Endothelial cell of umbilical vein (primary cell): ENCODE measurements around the gene SLC25A30.

Source experiments
- CTCF ChIP-seq, 2 donors: IDR thresholded peaks; 1 replicate in 1 of 2; 2 replicates in 1 of 2; pipeline ENCODE4 v1.5.1; 2011; ENCODE audit warnings: low read length in 2 of 2, mild to moderate bottlenecking in 2 of 2, moderate library complexity in 2 of 2, control low read depth in 1 of 2, inconsistent platforms in 1 of 2, low read depth in 1 of 2; ENCODE audit not compliant: insufficient read depth in 1 of 2; ENCODE audit errors: extremely low read depth in 1 of 2
- EZH2 ChIP-seq: IDR thresholded peaks from 2 replicates; pipeline ENCODE4 v1.6.1; 2012; ENCODE audit warnings: borderline replicate concordance, low read depth, mild to moderate bottlenecking, moderate library complexity, low read length, inconsistent platforms; ENCODE audit not compliant: severe bottlenecking
- GATA2 ChIP-seq: IDR thresholded peaks from 2 replicates; pipeline ENCODE4 v1.7.0; 2011; ENCODE audit warnings: low read depth, mild to moderate bottlenecking, moderate library complexity, mixed read lengths, low read length; ENCODE audit not compliant: insufficient read length, insufficient read depth
- MYC ChIP-seq: IDR thresholded peaks from one replicate; pipeline ENCODE4 v1.6.1; 2011; ENCODE audit warnings: mild to moderate bottlenecking, low read depth, low read length
- POLR2A ChIP-seq: IDR thresholded peaks from 2 replicates; pipeline ENCODE4 v1.6.1; 2012; ENCODE audit warnings: low read depth, mild to moderate bottlenecking, control low read depth, low read length
- POLR2AphosphoS5 ChIP-seq: IDR thresholded peaks from 2 replicates; pipeline ENCODE4 v1.6.1; 2012; ENCODE audit warnings: low read depth, mild to moderate bottlenecking, control low read depth, low read length, moderate library complexity; ENCODE audit not compliant: insufficient read depth
- TF ChIP-seq, protein P1 (sequence below): IDR thresholded peaks from 2 replicates; pipeline ENCODE4 v1.6.1; 2011; ENCODE audit not compliant: insufficient read depth, insufficient read length

DNA sequence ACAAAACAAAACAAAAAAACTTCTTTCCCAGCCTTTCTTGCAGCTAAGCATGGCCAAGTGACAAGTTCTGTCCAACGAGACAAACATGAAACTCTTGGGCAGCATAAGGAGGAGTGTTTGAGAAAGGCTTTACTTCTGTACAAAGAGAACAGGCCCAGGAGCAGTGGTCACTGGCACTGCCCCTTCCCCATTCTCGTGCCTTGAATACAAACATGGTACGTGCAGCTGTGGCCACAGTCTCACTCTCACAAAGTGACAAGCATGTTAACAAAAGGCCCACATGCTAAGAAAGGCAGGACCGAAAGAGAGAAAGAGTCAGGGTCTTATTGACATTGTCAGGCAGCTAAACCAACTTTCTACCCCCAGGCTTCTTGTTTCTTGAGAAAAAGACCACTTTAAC, 19.8 kb upstream of the SLC25A30 start:
- TF ChIP-seq POLR2AphosphoS5 (no peak), CTCF (IDR thresholded peaks at IDR 0.05; ENCODE audit: extremely low read depth in 1 of 2, insufficient read depth in 1 of 2, low read depth in 1 of 2, low read length in 2 of 2) (no peak), EZH2 (no peak), POLR2A (no peak), MYC (no peak), GATA2 (no peak)
- TF ChIP-seq, protein P1, sequence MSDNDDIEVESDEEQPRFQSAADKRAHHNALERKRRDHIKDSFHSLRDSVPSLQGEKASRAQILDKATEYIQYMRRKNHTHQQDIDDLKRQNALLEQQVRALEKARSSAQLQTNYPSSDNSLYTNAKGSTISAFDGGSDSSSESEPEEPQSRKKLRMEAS: no peak
